CD4-positive, alpha-beta T cell treated with Interleukin-12 subunit alpha and Interleukin-12 subunit beta, for 1 hour (primary cell): Measurements from ENCODE around the gene CATSPERD.
A peak's percentile ranks its signal among the peaks of the same experiment; 100 is the strongest.
"Not testable (repeated sequence)": the region's sequence is repeated elsewhere in the genome, so short reads cannot be mapped to it uniquely, and the experiment has no call there.

Source experiments
- DNase-seq: peaks from one replicate; pipeline ENCODE4 v3.0.0-alpha.2; 2020

The CATSPERD gene

DNA sequence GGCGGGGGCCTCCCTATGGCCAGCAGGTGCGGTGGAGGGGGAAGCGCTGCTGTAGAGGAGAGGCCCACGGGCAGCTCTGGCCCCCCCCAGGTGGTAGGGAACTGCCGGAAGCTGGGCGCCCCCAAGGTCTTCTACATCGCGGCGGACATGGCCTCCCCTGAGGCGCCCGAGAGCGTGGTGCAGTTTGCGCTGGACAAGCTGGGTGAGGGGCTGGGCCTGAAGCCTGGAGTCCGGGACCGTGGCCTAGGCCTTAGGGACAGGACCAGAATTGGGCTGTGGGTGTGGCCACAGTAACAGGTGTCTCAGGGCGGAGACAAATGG, 34.2 kb upstream of the CATSPERD start:
- no peak for DNase-seq

DNA sequence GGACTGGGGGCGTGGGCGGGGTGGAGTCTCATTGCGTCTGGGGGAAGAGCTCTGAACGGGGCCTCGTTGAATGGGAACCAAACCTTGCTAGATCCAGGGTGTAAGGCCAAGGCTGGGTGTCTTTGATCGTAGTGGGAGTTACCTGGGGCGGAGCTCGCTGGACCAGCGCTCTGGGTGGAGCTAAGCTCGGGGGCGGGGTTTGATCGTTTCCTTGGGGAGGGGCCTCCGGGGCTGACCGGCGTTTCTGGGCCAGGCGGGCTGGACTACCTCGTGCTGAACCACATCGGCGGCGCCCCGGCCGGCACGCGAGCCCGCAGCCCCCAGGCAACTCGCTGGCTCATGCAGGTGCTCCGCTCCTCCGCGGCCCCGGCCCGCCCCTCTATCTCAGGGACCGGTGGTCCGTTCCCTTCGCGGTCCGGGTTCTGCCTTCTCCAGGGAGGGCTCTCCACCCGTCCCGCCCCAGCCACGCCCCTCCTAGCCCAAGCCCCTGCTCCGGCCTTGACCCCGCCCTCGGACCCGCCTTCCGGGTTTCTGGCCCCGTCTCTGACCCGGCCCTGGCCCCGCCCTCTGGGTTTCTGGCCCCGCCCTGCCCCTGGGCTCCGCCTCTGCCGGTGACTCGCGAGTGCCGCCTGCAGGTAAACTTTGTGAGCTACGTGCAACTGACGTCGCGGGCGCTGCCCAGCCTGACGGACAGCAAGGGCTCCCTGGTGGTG, 33.6 kb upstream of the CATSPERD start:
- peak; percentile 96 for DNase-seq

DNA sequence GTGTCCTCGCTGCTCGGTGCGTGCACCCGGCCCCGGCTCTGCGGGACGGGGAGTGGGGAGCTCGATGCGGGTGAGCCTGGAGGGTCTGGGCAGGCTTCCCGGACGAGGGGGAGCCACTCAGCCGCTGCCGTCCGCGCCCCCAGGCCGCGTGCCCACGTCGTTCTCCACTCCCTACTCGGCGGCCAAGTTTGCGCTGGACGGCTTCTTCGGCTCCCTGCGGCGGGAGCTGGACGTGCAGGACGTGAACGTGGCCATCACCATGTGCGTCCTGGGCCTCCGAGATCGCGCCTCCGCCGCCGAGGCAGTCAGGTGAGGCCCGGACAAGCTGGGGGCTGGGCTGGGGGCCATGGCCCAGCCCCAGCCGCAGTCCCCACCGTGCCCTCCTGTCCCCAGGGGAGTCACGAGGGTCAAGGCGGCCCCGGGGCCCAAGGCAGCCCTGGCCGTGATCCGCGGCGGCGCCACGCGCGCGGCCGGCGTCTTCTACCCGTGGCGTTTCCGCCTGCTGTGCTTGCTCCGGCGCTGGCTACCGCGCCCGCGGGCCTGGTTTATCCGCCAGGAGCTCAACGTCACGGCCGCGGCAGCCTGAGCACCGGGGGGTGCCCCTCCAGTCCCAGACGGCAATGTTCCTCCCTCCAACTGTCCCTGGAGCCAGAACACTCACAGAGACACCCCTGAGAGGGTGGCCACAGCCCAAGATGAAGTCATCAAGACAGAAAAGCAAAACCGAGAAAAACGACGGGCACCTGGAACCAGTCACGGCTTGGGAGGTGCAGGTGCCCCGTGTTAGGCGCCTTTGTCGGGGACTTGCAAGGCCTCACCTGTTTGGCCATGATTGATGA, 32.9 kb upstream of the CATSPERD start:
- DNase-seq: no peak

GRCh38 chr19:5688262-5688881, 32.1 kb upstream of the CATSPERD start:
- not testable (repeated sequence) for DNase-seq

DNA sequence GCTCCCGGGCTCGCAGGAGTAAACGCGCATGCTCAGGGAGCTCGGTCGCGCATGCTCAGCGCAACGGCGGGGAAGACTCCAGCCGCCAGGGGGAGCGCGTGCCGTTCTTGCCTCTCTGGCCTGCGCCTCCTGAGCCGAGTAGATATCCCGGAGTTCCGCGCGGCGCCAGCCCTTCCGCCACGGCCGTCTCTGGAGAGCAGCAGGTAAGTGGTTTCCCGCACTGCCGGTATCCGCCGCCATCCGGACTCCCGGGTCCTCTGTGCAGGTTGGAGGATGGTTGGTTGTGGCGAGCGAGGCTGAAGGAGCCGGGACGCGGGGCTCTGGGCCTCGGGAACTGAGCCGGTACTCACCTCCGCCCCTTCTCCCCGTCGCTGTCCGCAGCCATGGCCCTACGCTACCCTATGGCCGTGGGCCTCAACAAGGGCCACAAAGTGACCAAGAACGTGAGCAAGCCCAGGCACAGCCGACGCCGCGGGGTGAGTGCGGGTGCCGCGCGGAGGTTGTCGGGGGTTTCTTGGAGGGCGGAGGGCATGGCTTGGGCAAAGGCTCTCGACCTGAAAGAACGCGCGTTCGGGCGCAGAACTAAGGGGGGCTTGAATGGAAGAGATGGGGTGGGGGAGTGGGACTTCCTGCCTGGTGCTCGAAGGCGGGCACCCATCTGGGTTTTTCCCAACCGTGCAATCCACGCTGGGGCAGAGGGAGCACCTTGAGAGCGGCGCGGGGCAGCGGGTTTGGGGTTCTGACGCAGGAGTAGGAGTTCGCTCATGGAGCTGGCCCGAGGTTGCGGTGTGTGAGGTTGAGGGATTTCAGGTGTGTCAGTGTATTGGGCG, 30.1 kb upstream of the CATSPERD start, which contains the start of gene RPL36:
Gene RPL36 (plus strand): TSS at position 171 of the 830 bp plus-strand sequence. CDS start 213 bp downstream, at position 384.
- DNase-seq: peak; percentile 99

GRCh38 chr19:5690955-5691821, 29.2 kb upstream of the CATSPERD start:
- peak; percentile 41 for DNase-seq

DNA sequence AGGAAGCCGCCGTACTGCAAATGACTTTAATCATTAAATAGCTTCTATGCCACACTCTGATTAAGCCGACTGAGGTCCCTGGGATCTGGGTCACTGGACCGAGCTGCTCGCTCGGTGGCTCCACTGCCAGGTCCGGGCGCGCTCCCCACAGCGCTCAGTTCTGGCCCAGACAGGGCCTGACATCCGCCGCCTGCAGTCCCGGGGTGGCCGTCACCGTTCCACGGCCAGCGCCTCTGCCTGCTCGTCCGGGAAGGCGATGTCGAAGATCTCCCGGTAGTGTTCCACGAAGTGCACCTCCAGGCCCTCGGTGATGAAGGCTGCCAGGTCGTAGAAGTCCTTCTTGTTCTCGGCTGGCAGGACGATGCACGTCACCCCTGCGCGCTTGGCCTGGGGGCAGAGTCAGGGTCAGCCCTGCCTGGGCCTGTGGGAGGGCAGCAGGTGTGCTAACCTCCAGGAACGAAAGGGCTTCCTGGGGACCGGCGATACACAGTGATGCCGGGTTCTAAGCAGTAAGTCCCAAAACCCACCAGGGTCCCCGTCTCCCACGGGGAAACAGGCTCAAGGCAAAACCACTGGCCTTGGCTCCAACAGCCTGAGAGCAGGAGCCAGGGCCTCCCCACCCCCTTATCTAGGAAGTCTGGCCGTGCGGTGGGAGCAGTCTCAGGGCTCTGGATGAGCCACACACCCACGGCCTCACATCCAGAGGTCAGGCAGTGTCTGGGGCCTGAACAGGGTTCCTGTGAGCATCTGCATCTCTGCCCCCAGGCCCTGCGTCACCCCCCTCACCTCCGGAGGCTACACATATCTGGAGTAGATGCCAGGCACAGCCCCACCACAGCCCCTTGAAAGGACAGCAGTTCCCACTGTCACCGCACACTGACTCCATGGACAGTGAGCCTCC, 28.4 kb upstream of the CATSPERD start:
- no peak for DNase-seq

DNA sequence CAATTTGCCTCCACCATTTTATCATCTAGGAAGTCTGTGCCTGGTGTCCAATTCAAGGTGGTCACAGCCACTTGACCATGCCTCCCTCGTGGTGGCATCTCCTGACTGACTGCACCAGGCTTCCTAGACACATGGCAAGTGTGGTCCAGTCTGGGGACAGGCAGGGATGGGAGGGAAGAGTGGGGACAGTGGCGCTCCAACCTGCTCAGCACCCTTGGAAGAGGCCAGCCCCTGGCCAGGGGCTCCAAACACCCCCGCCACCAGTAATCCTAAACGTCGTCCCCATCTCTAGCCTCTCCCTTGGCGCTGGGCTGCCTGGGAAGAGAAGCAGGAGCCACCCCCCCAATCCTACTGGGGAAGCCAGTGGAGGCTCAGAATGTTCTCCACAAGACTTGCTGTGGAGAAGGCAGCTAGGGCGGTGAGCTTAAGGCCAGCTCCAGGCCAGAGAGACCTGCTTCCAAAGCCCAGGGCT, 27.7 kb upstream of the CATSPERD start:
- DNase-seq: no peak

GRCh38 chr19:5693195-5694166, 27.0 kb upstream of the CATSPERD start:
- no peak for DNase-seq

- DNase-seq: no peak
Measured at GRCh38 chr19:5694167-5694955, 26.1 kb upstream of the CATSPERD start.

GRCh38 chr19:5694956-5695648, 25.3 kb upstream of the CATSPERD start:
- no peak for DNase-seq

DNA sequence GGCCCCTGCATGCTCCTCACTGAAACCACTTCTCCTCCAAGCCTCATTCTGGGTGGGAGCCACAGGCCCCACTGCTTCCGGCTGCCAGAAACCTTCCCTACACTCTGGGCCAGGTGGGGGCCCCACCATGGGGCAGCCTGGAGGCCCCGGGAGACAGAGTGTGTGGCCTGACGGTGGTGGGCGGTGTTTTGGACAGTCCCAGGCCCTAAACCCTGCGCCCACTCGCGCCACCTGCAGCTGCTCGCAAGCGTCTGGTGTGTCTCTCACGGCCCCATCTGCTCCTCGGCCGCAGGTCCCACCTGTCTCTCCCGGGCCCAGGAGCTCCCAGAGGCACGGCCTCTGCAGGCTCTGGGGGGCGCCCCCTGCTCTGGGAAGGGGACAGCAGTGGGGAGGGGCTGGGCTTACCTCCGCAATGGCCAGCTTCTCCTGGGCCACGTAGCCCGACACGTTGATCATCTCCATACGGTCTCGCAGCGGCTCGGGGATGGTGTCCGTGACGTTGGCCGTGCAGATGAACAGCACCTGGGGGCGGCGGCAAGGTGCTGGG, 24.7 kb upstream of the CATSPERD start:
- DNase-seq: no peak

DNA sequence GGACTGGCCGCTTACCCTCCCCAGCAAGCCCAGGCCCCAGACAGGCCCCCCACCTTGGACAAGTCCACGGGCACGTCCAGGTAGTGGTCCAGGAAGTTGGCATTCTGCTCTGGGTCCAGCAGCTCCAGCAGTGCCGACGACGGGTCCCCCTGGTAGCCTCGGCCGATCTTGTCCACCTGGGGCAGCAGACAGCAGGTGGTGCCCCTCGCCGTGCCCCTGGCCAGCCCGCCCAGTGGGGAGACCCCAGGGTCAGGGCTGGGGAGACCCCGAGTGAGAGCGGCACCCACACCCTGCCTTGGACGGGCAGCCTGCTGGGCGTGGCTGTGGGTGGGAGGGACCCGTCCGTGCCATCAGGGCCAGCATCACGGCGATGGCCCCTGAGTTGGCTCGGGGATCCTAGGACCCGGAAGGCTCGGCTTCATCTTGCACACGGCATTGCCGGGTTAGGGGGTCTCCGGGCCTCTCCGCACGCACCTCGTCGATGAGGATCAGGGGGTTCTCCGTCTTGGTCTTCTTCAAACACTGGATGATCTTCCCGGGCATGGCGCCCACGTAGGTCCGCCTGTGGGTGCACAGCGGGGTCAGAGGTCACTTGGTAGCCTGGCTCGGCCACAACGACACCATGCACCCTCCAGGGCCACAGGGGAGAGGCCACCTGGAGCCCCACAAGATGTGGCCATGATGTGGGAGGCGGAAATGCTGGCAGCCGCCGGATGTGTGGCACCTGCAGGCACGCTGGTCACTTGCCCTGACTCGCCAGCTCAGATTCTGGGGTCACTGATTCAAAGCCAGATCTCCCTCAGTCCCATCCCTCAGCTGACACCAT, 24.0 kb upstream of the CATSPERD start:
- no peak for DNase-seq

DNA sequence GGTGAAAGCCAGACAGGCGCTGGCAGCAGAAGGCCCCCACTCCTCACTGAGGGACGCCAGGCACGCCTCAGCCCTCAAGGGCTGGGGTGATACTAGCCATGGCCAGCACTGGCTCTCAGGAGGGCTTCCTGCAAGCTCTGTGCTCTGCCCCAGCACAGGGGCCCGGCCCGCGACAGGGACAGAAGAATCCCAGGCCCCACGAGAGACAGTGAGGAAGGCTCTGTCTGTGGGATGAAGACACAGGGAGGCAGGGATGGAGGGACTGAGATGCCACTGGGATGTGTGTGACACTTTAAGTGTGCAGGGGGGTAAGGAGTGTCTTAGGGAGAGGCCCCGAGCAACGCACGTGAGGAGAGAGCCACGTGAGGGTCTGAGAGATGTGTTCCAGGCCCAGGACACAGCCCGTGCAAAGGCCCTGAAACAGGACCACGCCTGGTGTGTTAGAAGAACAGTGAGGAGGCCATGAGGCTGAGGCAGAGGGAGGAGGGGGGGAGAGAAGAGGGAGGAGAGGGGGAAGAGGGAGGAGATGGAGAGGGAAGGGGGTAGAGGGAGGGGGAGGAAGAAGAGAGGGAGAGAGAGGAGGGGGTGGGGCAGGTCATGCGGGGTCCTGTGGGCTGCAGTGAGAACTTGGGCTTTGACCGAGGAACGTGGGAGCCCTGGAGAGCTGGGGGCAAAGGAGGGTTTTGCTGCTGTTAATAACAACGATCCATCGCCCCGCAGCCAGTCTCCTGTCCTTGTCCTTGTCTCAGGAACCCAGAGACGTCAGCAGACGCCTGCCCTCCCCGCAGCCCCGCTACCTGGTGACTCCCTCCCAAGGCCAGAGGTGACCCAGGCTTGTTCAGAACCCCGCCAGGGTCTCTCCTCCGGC, 23.2 kb upstream of the CATSPERD start:
- DNase-seq: no peak

- no peak for DNase-seq
Measured at GRCh38 chr19:5697890-5698634, 22.4 kb upstream of the CATSPERD start.
